PC-3 (cell line): ENCODE data around the gene TMTC2. TPM values are rescaled to one million over a fixed set of nuclear protein-coding genes. Genes with fewer than 3 reads are reported as not detected.

Experiments used
- ATAC-seq: fragments of 200-7000 bp; cut with Tn5 transposase; 2 replicates; pipeline ENCODE4 v1.9.1; 2020; ENCODE audit warnings: mild to moderate bottlenecking, moderate library complexity
- BruUV-seq: library from RNA; stranded (reverse); fragments of 400-500 nt; replicated peaks from 2 replicates; lab custom pipeline; 2021; lab: Mats Ljungman, UMichigan
- CTCF ChIA-PET: fragments of 300-600 bp; sonication (Branson Sonifier 250); formaldehyde crosslinking; loops from one replicate; lab custom pipeline; 2022; ENCODE audit warnings: antibody characterized with exemption; lab: Charles Lee
- POLR2A ChIA-PET: fragments of 300-600 bp; sonication (Branson Sonifier 250); formaldehyde crosslinking; loops from one replicate; lab custom pipeline; 2022; ENCODE audit warnings: antibody characterized with exemption; ENCODE audit not compliant: unreplicated experiment; lab: Charles Lee
- DNase-seq: peaks from one replicate; pipeline ENCODE4 v3.0.0-alpha.2; 2015
- H2AFZ ChIP-seq: fragments of 300-600 bp; sonication (generic); 2 replicates; pipeline ENCODE4 v1.6.0; 2016; ENCODE audit warnings: antibody characterized with exemption, low read length
- H3F3A ChIP-seq: fragments of 300-600 bp; sonication (generic); one replicate; pipeline ENCODE4 v1.6.0; 2017; ENCODE audit warnings: antibody characterized with exemption, low read length, control low read depth, mild to moderate bottlenecking; ENCODE audit not compliant: unreplicated experiment
- H3K27ac ChIP-seq: fragments of 300-600 bp; sonication (generic); 2 replicates; pipeline ENCODE4 v1.5.1; 2016; ENCODE audit warnings: mild to moderate bottlenecking, low read length
- H3K27me3 ChIP-seq: fragments of 300-600 bp; sonication (generic); 2 replicates; pipeline ENCODE4 v1.6.1; 2016; ENCODE audit warnings: low read length, mixed read lengths
- H3K36me3 ChIP-seq: fragments of 300-600 bp; sonication (generic); 2 replicates; pipeline ENCODE4 v1.6.1; 2016; ENCODE audit warnings: low read depth, mixed run types, low read length, mixed read lengths
- H3K4me1 ChIP-seq: fragments of 300-600 bp; sonication (generic); 2 replicates; pipeline ENCODE4 v1.5.1; 2016; ENCODE audit warnings: low read length; ENCODE audit not compliant: insufficient read depth
- H3K4me2 ChIP-seq: fragments of 300-600 bp; sonication (generic); 2 replicates; pipeline ENCODE4 v1.6.0; 2016; ENCODE audit warnings: low read length
- H3K4me3 ChIP-seq: fragments of 300-600 bp; sonication (generic); 2 replicates; pipeline ENCODE4 v1.5.1; 2016; ENCODE audit warnings: mild to moderate bottlenecking, low read length, mixed read lengths
- H3K79me2 ChIP-seq: fragments of 300-600 bp; sonication (generic); 2 replicates; pipeline ENCODE4 v1.6.1; 2017; ENCODE audit warnings: low read length, mixed read lengths
- H3K9ac ChIP-seq: fragments of 300-600 bp; sonication (generic); 2 replicates; pipeline ENCODE4 v1.6.0; 2016; ENCODE audit warnings: mild to moderate bottlenecking, low read length
- H3K9me2 ChIP-seq: fragments of 300-600 bp; sonication (generic); replicated peaks from 2 replicates; pipeline ENCODE4 v1.6.1; 2016; ENCODE audit warnings: mixed run types, low read length, mixed read lengths
- H3K9me3 ChIP-seq: fragments of 300-600 bp; sonication (generic); 2 replicates; pipeline ENCODE4 v1.6.1; 2016; ENCODE audit warnings: low read length, mixed read lengths
- H4K20me1 ChIP-seq: fragments of 300-600 bp; sonication (generic); 2 replicates; pipeline ENCODE4 v1.6.1; 2016; ENCODE audit warnings: low read length, mixed read lengths
- CTCF ChIP-seq: fragments of 300-600 bp; sonication (generic); conservative IDR thresholded peaks from 2 replicates; pipeline ENCODE4 v1.5.1; 2017; ENCODE audit warnings: antibody characterized with exemption, low read depth, mild to moderate bottlenecking, low read length
- EZH2 ChIP-seq: fragments of 300-600 bp; sonication (generic); IDR thresholded peaks from one replicate; pipeline ENCODE4 v1.6.1; 2017; ENCODE audit warnings: antibody characterized with exemption, mild to moderate bottlenecking, low read length; ENCODE audit not compliant: unreplicated experiment
- EZH2phosphoT487 ChIP-seq: fragments of 300-600 bp; sonication (generic); IDR thresholded peaks from 2 replicates; pipeline ENCODE4 v1.6.1; 2018; ENCODE audit warnings: mild to moderate bottlenecking, antibody characterized with exemption, low read length, borderline replicate concordance
- intact Hi-C: fragments of 100-400 bp; cut with micrococcal nuclease; formaldehyde crosslinking; loops from 2 replicates; pipeline ENCODE4 v1.9.0; 2023
- total RNA-seq: library from RNA; depleted of rRNA; stranded (reverse); fragments of >200 nt; gene quantifications from 2 replicates; pipeline ENCODE4 v1.2.3, GENCODE V29; 2014

The TMTC2 gene
- total RNA-seq, 1 experiment from 2014 or later, result 10.7 TPM

- H3K27ac ChIP-seq, result peak overlapping the region; percentile 10
- no peaks in the 10 kb centered on the region for H3K9me2 ChIP-seq
- peak overlapping the region; percentile 14 for H3K4me2 ChIP-seq
- no peaks in the 10 kb centered on the region for H3K79me2 ChIP-seq
- H3K27me3 ChIP-seq, result no peaks in the 10 kb centered on the region
- no peak overlapping the region for H3K9ac ChIP-seq
- no peaks in the 10 kb centered on the region for H4K20me1 ChIP-seq
- no peaks in the 10 kb centered on the region for H3K36me3 ChIP-seq
- no peak overlapping the region for H2AFZ ChIP-seq
- no peaks in the 10 kb centered on the region for H3K9me3 ChIP-seq
- peak; percentile 77 for ATAC-seq
- H3F3A ChIP-seq, result no peaks in the 10 kb centered on the region
- intact Hi-C loops, result loop anchor here (1.0 kb wide), 1 partner anchor 176 kb away; the partner anchor contains the start of gene TMTC2
- TF ChIP-seq CTCF (no peak), EZH2phosphoT487 (no peak), EZH2 (no peak)
- no TSS peak for BruUV-seq
- peaks cover 35% of the 10 kb centered on the region for H3K4me1 ChIP-seq
- no peak overlapping the region for H3K4me3 ChIP-seq
- DNase-seq, result peak; percentile 80
- CTCF ChIA-PET, result no interaction called here
- POLR2A ChIA-PET, result no interaction called here
Measured at GRCh38 chr12:82862069-82862841, 175.5 kb downstream of the TMTC2 start.

- Histone ChIP-seq H3K79me2 (no peaks in the 10 kb centered on the region), H3K36me3 (no peaks in the 10 kb centered on the region), H4K20me1 (no peaks in the 10 kb centered on the region), H3F3A (no peaks in the 10 kb centered on the region), H3K9ac (no peak overlapping the region), H3K4me1 (peaks cover 27% of the 10 kb centered on the region), H3K27ac (no peak overlapping the region), H3K27me3 (no peaks in the 10 kb centered on the region), H3K9me3 (no peaks in the 10 kb centered on the region), H3K4me2 (peak overlapping the region; percentile 11), H2AFZ (no peak overlapping the region), H3K9me2 (no peaks in the 10 kb centered on the region), H3K4me3 (no peak overlapping the region)
- peak; percentile 71 for DNase-seq
- no TSS peak for BruUV-seq
- CTCF ChIA-PET, result no interaction called here
- intact Hi-C loops, result loop anchor here (1.0 kb wide), 1 partner anchor 177 kb away; the partner anchor contains the start of gene TMTC2
- ATAC-seq, result peak; percentile 62; the same call in 1 of the 2 replicates
- TF ChIP-seq CTCF (no peak), EZH2phosphoT487 (no peak), EZH2 (no peak)
- POLR2A ChIA-PET, result no interaction called here
Measured at GRCh38 chr12:82862876-82863649, 176.4 kb downstream of the TMTC2 start.
